Mesothelial cell of epicardium (in vitro differentiated cells): Measurements from ENCODE around the gene HECW1. TPM values are rescaled to one million over a fixed set of nuclear protein-coding genes. Genes with fewer than 3 reads are reported as not detected.

Source experiments
- DNase-seq, 2 experiments: peaks; one replicate each; pipeline ENCODE4 v3.0.0; 2021; ENCODE audit warnings: low spot score in 2 of 2; ENCODE audit not compliant: unreplicated experiment in 2 of 2
- H3K27ac Mint-ChIP-seq: 2 replicates; pipeline ENCODE4 v1.8.0; 2021; ENCODE audit warnings: mixed read lengths
- H3K27me3 Mint-ChIP-seq: 2 replicates; pipeline ENCODE4 v1.8.0; 2021; ENCODE audit warnings: low read depth, mixed read lengths
- H3K36me3 Mint-ChIP-seq: 2 replicates; pipeline ENCODE4 v1.8.0; 2021; ENCODE audit warnings: mixed read lengths
- H3K4me1 Mint-ChIP-seq: 2 replicates; pipeline ENCODE4 v1.8.0; 2021; ENCODE audit warnings: mixed read lengths
- H3K4me3 Mint-ChIP-seq: 2 replicates; pipeline ENCODE4 v1.8.0; 2021; ENCODE audit warnings: mild to moderate bottlenecking, moderate library complexity, mixed read lengths
- H3K9me3 Mint-ChIP-seq: 2 replicates; pipeline ENCODE4 v1.8.0; 2021; ENCODE audit warnings: mixed read lengths
- CTCF ChIP-seq: fragments of 200-600 bp; sonication (generic); IDR thresholded peaks from one replicate; pipeline ENCODE4 v1.5.0; 2021; ENCODE audit warnings: antibody characterized with exemption; ENCODE audit not compliant: unreplicated experiment
- total RNA-seq: library from RNA; stranded (reverse); gene quantifications from 3 replicates; pipeline ENCODE4 v1.2.1, GENCODE V29; 2021

Gene HECW1
- total RNA-seq, 1 donor from 2014 or later = 1.4 TPM

DNA sequence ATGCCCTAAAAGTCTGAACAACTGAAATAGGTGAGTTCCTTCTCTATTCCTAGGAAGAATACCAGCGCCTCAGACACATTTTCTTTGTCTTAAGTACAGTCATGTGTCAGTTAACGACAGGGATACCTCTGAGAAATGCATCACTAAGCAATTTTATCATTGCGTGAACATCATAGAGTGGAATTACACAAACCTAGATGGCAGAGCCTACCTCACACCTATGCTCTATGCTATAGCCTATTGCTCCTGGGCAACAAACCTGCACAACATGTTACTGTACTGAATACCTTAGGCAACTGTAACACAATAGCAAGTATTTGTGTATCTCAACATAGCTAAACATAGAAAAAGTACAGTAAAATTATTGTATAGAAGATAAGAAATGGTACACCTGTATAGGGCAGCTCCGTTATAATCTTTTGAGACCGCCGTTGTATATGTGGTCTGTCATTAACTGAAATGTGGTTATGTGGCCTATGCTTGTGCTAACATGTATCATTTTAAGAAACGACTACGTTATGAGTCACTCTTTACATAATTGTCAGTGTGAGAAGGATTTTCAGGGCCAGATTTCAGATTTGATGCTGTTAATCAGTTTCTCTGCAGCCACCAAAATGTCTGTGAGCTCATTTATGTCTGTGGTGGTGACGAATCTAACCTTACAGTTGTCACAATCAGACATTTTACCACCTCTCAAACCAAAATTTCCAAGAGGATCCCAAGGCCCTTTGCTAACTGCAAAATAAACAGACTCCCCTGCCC is 404.3 kb downstream of the HECW1 start:
- Mint-ChIP-seq H3K36me3 (no peaks in the 10 kb centered on the region), H3K4me3 (no peak overlapping the region), H3K9me3 (no peaks in the 10 kb centered on the region), H3K4me1 (no peaks in the 10 kb centered on the region), H3K27ac (no peak overlapping the region), H3K27me3 (peaks cover 12% of the 10 kb centered on the region)
- DNase-seq = no peak
- no peak for TF ChIP-seq CTCF

- no peak overlapping the region for H3K4me3 Mint-ChIP-seq
- no peaks in the 10 kb centered on the region for H3K36me3 Mint-ChIP-seq
- no peaks in the 10 kb centered on the region for H3K4me1 Mint-ChIP-seq
- no peak overlapping the region for H3K27ac Mint-ChIP-seq
- H3K9me3 Mint-ChIP-seq = no peaks in the 10 kb centered on the region
- H3K27me3 Mint-ChIP-seq = peaks cover 11% of the 10 kb centered on the region
- no peak for TF ChIP-seq CTCF
- DNase-seq = no peak
These were observed 405.0 kb downstream of the HECW1 start for GRCh38 chr7:43517464-43517863.

- no peaks in the 10 kb centered on the region for H3K9me3 Mint-ChIP-seq
- TF ChIP-seq CTCF = no peak
- no peaks in the 10 kb centered on the region for H3K36me3 Mint-ChIP-seq
- no peak overlapping the region for H3K27ac Mint-ChIP-seq
- no peaks in the 10 kb centered on the region for H3K27me3 Mint-ChIP-seq
- H3K4me3 Mint-ChIP-seq = no peak overlapping the region
- H3K4me1 Mint-ChIP-seq = no peaks in the 10 kb centered on the region
- no peak for DNase-seq
These were observed 407.8 kb downstream of the HECW1 start for GRCh38 chr7:43520201-43520600.

DNA sequence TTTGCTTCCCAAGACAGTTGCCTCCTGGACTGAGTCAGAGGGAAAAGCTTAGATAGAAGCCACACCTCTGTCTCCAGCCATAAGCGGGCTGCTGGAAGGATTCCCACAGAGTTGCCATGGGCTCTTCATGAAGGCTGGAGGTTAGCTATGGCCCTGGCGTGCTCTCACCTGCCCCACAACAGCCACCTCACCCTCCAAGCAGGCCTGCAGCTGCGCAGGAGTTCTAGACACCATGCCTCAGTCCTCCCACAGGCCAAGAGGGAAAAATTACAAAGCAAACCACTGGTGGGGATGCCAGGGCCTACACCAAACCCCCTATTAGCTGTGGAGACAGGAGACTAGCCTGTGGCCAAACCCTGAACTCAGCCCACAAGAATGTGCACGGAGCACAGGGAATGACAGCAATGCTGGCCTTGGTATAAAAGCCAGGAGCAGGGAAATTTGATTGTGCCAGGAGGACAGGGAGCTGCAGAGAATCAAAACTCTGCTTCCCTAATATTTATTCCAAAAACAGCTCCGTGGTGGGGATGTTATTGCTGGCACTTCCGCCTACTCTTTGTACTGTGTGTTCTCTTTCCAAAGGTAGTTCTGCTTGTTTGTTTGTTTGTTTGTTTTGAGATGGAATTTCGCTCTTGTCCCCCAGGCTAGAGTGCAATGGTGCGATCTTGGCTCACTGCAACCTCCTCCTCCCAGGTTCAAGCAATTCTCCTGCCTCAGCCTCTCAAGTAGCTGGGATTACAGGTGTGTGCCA is 410.1 kb downstream of the HECW1 start:
- Mint-ChIP-seq H3K4me1 (peaks cover 3% of the 10 kb centered on the region), H3K4me3 (no peak overlapping the region), H3K27ac (no peak overlapping the region), H3K36me3 (no peaks in the 10 kb centered on the region), H3K27me3 (no peaks in the 10 kb centered on the region), H3K9me3 (no peaks in the 10 kb centered on the region)
- no peak for TF ChIP-seq CTCF
- DNase-seq = no peak

GRCh38 chr7:43528576-43529354 is 416.3 kb downstream of the HECW1 start:
- Mint-ChIP-seq H3K27me3 (no peaks in the 10 kb centered on the region), H3K4me1 (peaks cover 3% of the 10 kb centered on the region), H3K4me3 (no peak overlapping the region), H3K27ac (no peak overlapping the region), H3K36me3 (no peaks in the 10 kb centered on the region), H3K9me3 (no peaks in the 10 kb centered on the region)
- no peak for DNase-seq
- no peak for TF ChIP-seq CTCF
